GM12872 (cell line): Measurements from ENCODE around the gene C11orf52.

ENCODE experiments used
- TF ChIP-seq, protein P1 (sequence below): IDR thresholded peaks from 3 replicates; pipeline ENCODE4 v1.5.1; 2011; ENCODE audit warnings: low read depth, mild to moderate bottlenecking, low read length, moderate library complexity; ENCODE audit not compliant: insufficient read depth

Gene C11orf52

DNA sequence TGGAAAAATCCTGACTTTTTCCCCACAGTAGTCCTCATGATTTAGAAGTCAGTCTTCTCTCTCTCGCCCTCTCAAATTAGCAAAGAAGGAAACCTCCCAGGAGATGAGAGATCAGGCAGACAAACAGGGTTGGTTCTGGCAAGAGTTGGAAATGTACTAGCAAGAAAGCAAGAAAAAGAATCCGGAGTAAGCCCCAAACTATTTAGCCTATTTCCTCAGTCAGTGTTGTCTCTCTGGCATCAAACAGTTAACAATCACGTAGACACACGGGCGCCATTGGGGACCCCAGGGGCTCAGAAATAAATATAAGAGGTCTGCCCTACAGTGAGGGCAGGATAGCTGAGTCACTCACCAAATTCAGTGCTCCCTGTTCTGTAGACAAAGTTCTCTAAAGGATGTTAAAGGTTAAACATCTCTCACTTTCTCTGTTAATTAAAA lies 4.7 kb downstream of the C11orf52 start:
- TF ChIP-seq, protein P1, sequence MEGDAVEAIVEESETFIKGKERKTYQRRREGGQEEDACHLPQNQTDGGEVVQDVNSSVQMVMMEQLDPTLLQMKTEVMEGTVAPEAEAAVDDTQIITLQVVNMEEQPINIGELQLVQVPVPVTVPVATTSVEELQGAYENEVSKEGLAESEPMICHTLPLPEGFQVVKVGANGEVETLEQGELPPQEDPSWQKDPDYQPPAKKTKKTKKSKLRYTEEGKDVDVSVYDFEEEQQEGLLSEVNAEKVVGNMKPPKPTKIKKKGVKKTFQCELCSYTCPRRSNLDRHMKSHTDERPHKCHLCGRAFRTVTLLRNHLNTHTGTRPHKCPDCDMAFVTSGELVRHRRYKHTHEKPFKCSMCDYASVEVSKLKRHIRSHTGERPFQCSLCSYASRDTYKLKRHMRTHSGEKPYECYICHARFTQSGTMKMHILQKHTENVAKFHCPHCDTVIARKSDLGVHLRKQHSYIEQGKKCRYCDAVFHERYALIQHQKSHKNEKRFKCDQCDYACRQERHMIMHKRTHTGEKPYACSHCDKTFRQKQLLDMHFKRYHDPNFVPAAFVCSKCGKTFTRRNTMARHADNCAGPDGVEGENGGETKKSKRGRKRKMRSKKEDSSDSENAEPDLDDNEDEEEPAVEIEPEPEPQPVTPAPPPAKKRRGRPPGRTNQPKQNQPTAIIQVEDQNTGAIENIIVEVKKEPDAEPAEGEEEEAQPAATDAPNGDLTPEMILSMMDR: no peak

DNA sequence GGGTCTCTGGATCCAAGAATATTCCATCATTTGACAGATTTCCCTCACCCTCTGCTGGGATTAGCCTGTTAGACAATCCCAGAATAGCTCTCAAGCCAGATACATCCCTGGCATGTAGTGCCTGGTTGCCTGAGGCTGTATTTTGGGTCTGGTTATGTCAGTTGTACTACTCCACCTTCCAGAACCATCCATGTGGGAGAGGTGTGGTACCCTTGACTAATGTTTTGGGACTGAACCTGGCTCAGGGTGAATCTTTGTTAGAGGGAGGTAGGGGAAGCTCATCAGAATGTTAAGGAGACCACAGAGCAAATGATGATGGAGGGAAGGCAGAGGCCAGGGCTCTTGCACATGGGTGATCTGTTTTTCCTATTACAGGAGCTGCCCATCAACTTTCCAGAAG lies 5.2 kb downstream of the C11orf52 start:
- TF ChIP-seq, protein P1: no peak

DNA sequence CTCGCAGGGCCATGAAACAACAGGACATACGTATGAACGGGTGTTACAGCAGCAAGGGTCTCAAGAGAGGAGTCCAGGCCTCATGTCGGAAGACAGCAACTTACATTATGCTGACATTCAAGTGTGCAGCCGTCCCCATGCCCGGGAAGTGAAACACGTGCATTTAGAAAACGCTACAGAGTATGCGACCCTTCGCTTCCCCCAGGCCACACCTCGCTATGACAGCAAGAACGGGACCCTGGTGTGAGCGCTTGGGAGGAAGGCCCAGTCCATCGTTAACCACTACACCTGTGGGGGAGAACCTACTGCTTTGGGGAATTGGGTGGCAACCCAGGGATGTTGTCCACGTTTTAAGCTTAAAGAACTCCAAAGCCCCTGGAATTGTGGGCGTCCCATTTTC lies 7.2 kb downstream of the C11orf52 start:
- TF ChIP-seq, protein P1: no peak

DNA sequence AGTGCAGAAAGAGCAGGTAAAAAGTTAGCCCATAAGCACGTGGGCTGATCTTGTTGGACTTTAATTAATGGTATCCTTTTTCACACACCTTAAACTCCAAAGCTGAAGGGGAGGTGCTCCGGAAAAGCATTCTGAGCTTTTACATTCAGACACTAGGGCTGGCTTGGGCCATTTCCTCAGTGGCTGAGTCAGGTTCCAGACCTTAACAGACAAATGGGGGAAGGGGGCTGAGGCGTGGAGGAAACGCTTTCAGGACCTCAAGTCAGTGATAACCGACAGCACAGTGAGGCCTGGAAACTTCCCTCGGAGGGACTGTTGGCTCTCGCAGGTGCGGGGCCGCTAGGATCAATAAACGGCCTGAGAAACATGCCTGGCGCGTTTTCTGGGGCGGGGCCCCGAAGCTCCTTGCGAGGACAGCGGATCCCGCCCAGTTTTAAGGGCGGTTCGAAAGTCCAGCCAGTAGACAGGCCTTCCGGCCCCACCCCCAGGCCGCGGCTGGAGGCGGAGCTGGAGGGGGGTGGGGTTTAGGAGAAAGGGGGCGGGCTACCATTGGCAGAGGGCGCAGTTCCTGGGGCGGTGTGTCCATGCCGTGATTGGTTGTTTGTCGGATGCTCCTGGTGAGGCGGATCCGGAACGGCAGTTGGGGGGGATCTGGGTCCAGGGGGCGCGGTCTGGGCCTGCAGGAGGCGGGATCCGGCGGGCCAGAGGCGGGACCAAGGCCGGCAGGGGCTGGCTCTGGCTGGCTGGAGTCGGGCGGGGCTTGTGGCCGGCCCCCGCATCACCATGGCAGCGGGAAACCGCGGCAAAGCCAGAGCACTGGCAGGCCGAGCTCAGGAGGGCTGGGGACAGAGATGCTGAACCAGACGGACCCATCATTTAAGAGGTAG lies 8.0 kb downstream of the C11orf52 start:
- TF ChIP-seq, protein P1: no peak

DNA sequence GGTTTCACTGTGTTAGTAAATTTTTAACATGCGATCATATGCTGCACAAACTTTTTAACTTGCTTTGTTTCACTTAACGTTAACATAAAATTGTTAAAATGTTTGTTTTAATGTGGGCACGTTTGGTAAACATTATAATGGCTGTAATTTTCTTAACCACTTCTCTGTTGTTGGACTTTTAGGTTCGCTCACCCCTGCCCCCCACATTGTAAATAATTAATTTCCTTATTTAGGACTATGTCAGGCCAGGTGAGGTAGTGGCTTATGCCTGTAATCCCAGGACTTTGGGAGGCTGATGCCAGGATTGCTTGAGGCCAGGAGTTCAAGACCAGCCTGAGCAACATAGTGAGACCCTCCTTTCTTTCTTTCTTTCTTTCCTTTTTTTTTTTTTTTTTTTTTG lies 11.8 kb downstream of the C11orf52 start:
- TF ChIP-seq, protein P1: no peak

DNA sequence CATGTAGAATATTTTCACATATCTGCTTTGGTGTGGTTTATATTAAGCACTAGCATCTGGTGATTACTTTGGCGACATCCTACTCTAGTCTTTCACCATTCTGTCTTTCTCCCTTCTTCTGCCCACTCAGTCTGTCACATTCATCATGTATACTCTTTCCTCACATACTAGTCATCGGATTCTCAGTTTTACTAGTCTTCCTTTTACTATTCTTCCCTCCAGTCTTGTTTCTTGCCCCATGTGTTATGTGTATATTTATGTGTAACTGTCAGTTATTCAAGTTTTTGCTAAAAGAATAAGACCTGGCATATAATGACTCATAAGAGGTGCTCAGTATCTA lies 13.9 kb downstream of the C11orf52 start:
- TF ChIP-seq, protein P1: no peak

DNA sequence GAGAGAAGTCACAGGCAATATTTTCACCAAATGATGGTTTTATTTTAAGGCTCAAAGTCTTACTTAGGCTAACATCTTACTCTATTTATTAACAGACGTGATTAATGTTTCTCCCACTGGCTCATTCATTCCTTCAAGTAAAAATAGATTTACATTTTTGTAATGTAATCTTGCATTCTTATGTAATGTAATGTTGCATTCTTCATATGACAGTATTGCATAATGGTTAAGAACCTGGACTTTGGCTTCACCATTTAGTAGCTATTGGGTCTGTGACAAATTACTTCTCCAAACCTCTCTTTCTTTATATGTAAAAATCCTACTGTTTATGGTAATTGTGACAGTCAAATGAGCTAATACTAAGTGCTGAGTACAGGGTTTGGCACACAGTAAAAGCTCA lies 15.2 kb downstream of the C11orf52 start:
- TF ChIP-seq, protein P1: no peak
